ENCODE data around the gene KRTAP12-3. TPM values are rescaled to one million over a fixed set of nuclear protein-coding genes. Genes with fewer than 3 reads are reported as not detected.

KRTAP12-3 gene
- total RNA-seq, 1 experiment from 2014 or later, result not detected

GRCh38 chr21:44614961-44615391, 42.8 kb upstream of the KRTAP12-3 start:
- peaks cover 59% of the 10 kb centered on the region for H3K27me3 Mint-ChIP-seq (ENCODE audit: unreplicated experiment)
- CTCF ChIA-PET, result no interaction called here

GRCh38 chr21:44615466-44615865, 42.3 kb upstream of the KRTAP12-3 start:
- BruUV-seq (replicated peaks), result no TSS peak
- intact Hi-C loops (cut with micrococcal nuclease; ENCODE audit: unreplicated experiment), result no loop called here
- H3K27ac Mint-ChIP-seq (ENCODE audit: unreplicated experiment), result no peak overlapping the region
- CTCF ChIA-PET, result no interaction called here
- no peak for DNase-seq
- no peaks in the 10 kb centered on the region for H3K4me1 Mint-ChIP-seq (ENCODE audit: low read depth, unreplicated experiment)
- peaks cover 15% of the 10 kb centered on the region for H3K9me3 Mint-ChIP-seq (ENCODE audit: low read depth, unreplicated experiment)
- H3K36me3 Mint-ChIP-seq (ENCODE audit: insufficient read depth, unreplicated experiment), result peaks cover 5% of the 10 kb centered on the region
- no peak overlapping the region for H3K4me3 Mint-ChIP-seq (ENCODE audit: low read depth, unreplicated experiment)
- TF ChIP-seq CTCF (IDR thresholded peaks at IDR 0.05; ENCODE audit: unreplicated experiment), result no peak
- peaks cover 62% of the 10 kb centered on the region for H3K27me3 Mint-ChIP-seq (ENCODE audit: unreplicated experiment)

More at GRCh38 chr21:44614961-44615391, 42.8 kb upstream of the KRTAP12-3 start:
- no peaks in the 10 kb centered on the region for H3K4me1 Mint-ChIP-seq (ENCODE audit: low read depth, unreplicated experiment)
- H3K36me3 Mint-ChIP-seq (ENCODE audit: insufficient read depth, unreplicated experiment), result peaks cover 4% of the 10 kb centered on the region
- DNase-seq, result no peak
- BruUV-seq (replicated peaks), result no TSS peak
- no peak overlapping the region for H3K4me3 Mint-ChIP-seq (ENCODE audit: low read depth, unreplicated experiment)
- H3K9me3 Mint-ChIP-seq (ENCODE audit: low read depth, unreplicated experiment), result peaks cover 12% of the 10 kb centered on the region
- intact Hi-C loops (cut with micrococcal nuclease; ENCODE audit: unreplicated experiment), result no loop called here
- H3K27ac Mint-ChIP-seq (ENCODE audit: unreplicated experiment), result no peak overlapping the region
- no peak for TF ChIP-seq CTCF (IDR thresholded peaks at IDR 0.05; ENCODE audit: unreplicated experiment)

- intact Hi-C loops (cut with micrococcal nuclease; ENCODE audit: unreplicated experiment), result no loop called here
- Mint-ChIP-seq H3K27me3 (ENCODE audit: unreplicated experiment) (peaks cover 62% of the 10 kb centered on the region), H3K4me1 (ENCODE audit: low read depth, unreplicated experiment) (no peaks in the 10 kb centered on the region), H3K9me3 (ENCODE audit: low read depth, unreplicated experiment) (peaks cover 15% of the 10 kb centered on the region), H3K4me3 (ENCODE audit: low read depth, unreplicated experiment) (no peak overlapping the region), H3K27ac (ENCODE audit: unreplicated experiment) (no peak overlapping the region), H3K36me3 (ENCODE audit: insufficient read depth, unreplicated experiment) (peaks cover 5% of the 10 kb centered on the region)
- no TSS peak for BruUV-seq (replicated peaks)
- CTCF ChIA-PET, result interaction anchor here (0.5 kb wide), 1 partner anchor 522 kb away, joined by 3 read pairs; no protein-coding TSS in a partner anchor
- no peak for TF ChIP-seq CTCF (IDR thresholded peaks at IDR 0.05; ENCODE audit: unreplicated experiment)
- DNase-seq, result no peak
Measured at GRCh38 chr21:44615911-44616590, 41.7 kb upstream of the KRTAP12-3 start.

GRCh38 chr21:44616591-44616926, 41.2 kb upstream of the KRTAP12-3 start:
- DNase-seq, result no peak
- Mint-ChIP-seq H3K36me3 (ENCODE audit: insufficient read depth, unreplicated experiment) (peaks cover 5% of the 10 kb centered on the region), H3K4me1 (ENCODE audit: low read depth, unreplicated experiment) (no peaks in the 10 kb centered on the region), H3K27me3 (ENCODE audit: unreplicated experiment) (peaks cover 62% of the 10 kb centered on the region), H3K9me3 (ENCODE audit: low read depth, unreplicated experiment) (peaks cover 11% of the 10 kb centered on the region), H3K4me3 (ENCODE audit: low read depth, unreplicated experiment) (no peak overlapping the region), H3K27ac (ENCODE audit: unreplicated experiment) (no peak overlapping the region)
- intact Hi-C loops (cut with micrococcal nuclease; ENCODE audit: unreplicated experiment), result no loop called here
- BruUV-seq (replicated peaks), result no TSS peak
- CTCF ChIA-PET, result interaction anchor here (0.5 kb wide), 1 partner anchor 522 kb away, joined by 3 read pairs; no protein-coding TSS in a partner anchor
- no peak for TF ChIP-seq CTCF (IDR thresholded peaks at IDR 0.05; ENCODE audit: unreplicated experiment)
